ENCODE results near the gene DCAF8. TPM values are rescaled to one million over a fixed set of nuclear protein-coding genes. Genes with fewer than 3 reads are reported as not detected.
A peak's percentile ranks its signal among the peaks of the same experiment; 100 is the strongest.
"Not testable (repeated sequence)": the region's sequence is repeated elsewhere in the genome, so short reads cannot be mapped to it uniquely, and the experiment has no call there.

Gene DCAF8
- total RNA-seq, 1 experiment from 2014 or later, result 143 TPM

GRCh38 chr1:160293020-160293968 lies 30.9 kb upstream of the DCAF8 start:
- H3K4me3 Mint-ChIP-seq, result no peak overlapping the region
- ChIA-PET CTCF (interaction anchor here (1.5 to 3.2 kb wide), 10 partner anchors 14 to 215 kb away, joined by 4 to 49 read pairs (median 17); no protein-coding TSS in a partner anchor), POLR2A (no interaction called here)
- ATAC-seq, result no peak
- no peak overlapping the region for H3K27ac Mint-ChIP-seq
- no peaks in the 10 kb centered on the region for H3K9me3 Mint-ChIP-seq
- TF ChIP-seq, protein P1, sequence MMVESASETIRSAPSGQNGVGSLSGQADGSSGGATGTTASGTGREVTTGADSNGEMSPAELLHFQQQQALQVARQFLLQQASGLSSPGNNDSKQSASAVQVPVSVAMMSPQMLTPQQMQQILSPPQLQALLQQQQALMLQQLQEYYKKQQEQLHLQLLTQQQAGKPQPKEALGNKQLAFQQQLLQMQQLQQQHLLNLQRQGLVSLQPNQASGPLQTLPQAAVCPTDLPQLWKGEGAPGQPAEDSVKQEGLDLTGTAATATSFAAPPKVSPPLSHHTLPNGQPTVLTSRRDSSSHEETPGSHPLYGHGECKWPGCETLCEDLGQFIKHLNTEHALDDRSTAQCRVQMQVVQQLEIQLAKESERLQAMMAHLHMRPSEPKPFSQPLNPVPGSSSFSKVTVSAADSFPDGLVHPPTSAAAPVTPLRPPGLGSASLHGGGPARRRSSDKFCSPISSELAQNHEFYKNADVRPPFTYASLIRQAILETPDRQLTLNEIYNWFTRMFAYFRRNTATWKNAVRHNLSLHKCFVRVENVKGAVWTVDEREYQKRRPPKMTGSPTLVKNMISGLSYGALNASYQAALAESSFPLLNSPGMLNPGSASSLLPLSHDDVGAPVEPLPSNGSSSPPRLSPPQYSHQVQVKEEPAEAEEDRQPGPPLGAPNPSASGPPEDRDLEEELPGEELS (CRISPR knock-in tag; IDR thresholded peaks at IDR 0.05), result no peak
- TF ChIP-seq ZNF532 (CRISPR knock-in tag; IDR thresholded peaks at IDR 0.05; ENCODE audit: borderline replicate concordance) (no peak), RELA (CRISPR knock-in tag; IDR thresholded peaks at IDR 0.05; ENCODE audit: borderline replicate concordance) (no peak), ZNF416 (CRISPR knock-in tag; IDR thresholded peaks at IDR 0.05) (no peak), SMAD4 (CRISPR knock-in tag; IDR thresholded peaks at IDR 0.05) (no peak)
- TF ChIP-seq, protein P2, sequence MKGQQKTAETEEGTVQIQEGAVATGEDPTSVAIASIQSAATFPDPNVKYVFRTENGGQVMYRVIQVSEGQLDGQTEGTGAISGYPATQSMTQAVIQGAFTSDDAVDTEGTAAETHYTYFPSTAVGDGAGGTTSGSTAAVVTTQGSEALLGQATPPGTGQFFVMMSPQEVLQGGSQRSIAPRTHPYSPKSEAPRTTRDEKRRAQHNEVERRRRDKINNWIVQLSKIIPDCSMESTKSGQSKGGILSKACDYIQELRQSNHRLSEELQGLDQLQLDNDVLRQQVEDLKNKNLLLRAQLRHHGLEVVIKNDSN (CRISPR knock-in tag; IDR thresholded peaks at IDR 0.05), result no peak
- peaks cover 93% of the 10 kb centered on the region for H3K36me3 Mint-ChIP-seq
- no peaks in the 10 kb centered on the region for H3K4me1 Mint-ChIP-seq
- H3K27me3 Mint-ChIP-seq (ENCODE audit: low read depth), result no peaks in the 10 kb centered on the region
- no peak for DNase-seq (ENCODE audit: low spot score)

- no peaks in the 10 kb centered on the region for H3K9me3 Mint-ChIP-seq
- ATAC-seq, result peak; percentile 95
- peaks cover 78% of the 10 kb centered on the region for H3K36me3 Mint-ChIP-seq
- peaks cover 2% of the 10 kb centered on the region for H3K4me1 Mint-ChIP-seq
- DNase-seq (ENCODE audit: low spot score), result peak; percentile 61
- H3K27me3 Mint-ChIP-seq (ENCODE audit: low read depth), result no peaks in the 10 kb centered on the region
- no peak overlapping the region for H3K4me3 Mint-ChIP-seq
- CTCF ChIA-PET, result interaction anchor here (0.5 to 3.2 kb wide), 82 partner anchors 9 to 730 kb away, joined by 3 to 49 read pairs (median 6); partner anchors contain the start of genes ATP1A2, ATP1A4, CASQ1 and COPA
- POLR2A ChIA-PET, result interaction anchor here (0.6 to 1.0 kb wide), 3 partner anchors 16 to 39 kb away, joined by 3 to 4 read pairs (median 3); partner anchors contain the start of gene DCAF8
- peak; percentile 66 for TF ChIP-seq CTCF (IDR thresholded peaks at IDR 0.05)
- no peak for TF ChIP-seq NR3C1 (CRISPR knock-in tag; conservative IDR thresholded peaks at IDR 0.05; ENCODE audit: low read depth)
- H3K27ac Mint-ChIP-seq, result no peak overlapping the region
Observed at GRCh38 chr1:160291248-160292220, 29.2 kb upstream of the DCAF8 start.

GRCh38 chr1:160287769-160288168 lies 25.4 kb upstream of the DCAF8 start:
- peaks cover 22% of the 10 kb centered on the region for H3K4me1 Mint-ChIP-seq
- H3K27me3 Mint-ChIP-seq (ENCODE audit: low read depth); DNase-seq (ENCODE audit: low spot score); H3K9me3 Mint-ChIP-seq; ATAC-seq; H3K27ac Mint-ChIP-seq; H3K4me3 Mint-ChIP-seq: not testable (repeated sequence)
- ChIA-PET CTCF (interaction anchor here (1.3 to 1.6 kb wide), 2 partner anchors 36 to 202 kb away, joined by 4 to 7 read pairs; no protein-coding TSS in a partner anchor), POLR2A (interaction anchor here (0.7 kb wide), 1 partner anchor 585 kb away, joined by 4 read pairs; no protein-coding TSS in a partner anchor)
- H3K36me3 Mint-ChIP-seq, result peaks cover 42% of the 10 kb centered on the region

All from WTC11 (cell line).